ENCODE results near the gene CWH43.

GRCh38 chr4:48944252-48944651 is 41.8 kb upstream of the CWH43 start:
- no peak for TF ChIP-seq CTCF (IDR thresholded peaks at IDR 0.05)
- no peak for TF ChIP-seq POLR2A (IDR thresholded peaks at IDR 0.05)
